Activated CD4-positive, alpha-beta T cell treated with anti-CD3 and anti-CD28 coated beads, Interleukin-2, amount 50 U/mL, for 48 hours (primary cell): ENCODE results near the gene KLHL22.
"Not testable (repeated sequence)": the region's sequence is repeated elsewhere in the genome, so short reads cannot be mapped to it uniquely, and the experiment has no call there.

ENCODE experiments used
- DNase-seq, 2 experiments: peaks; one replicate each; pipeline ENCODE4 v3.0.0-alpha.2; 2020

Gene KLHL22

GRCh38 chr22:20499769-20500168 is 4.2 kb upstream of the KLHL22 start:
- DNase-seq = no peak

GRCh38 chr22:20498913-20499312 is 3.3 kb upstream of the KLHL22 start:
- no peak for DNase-seq

GRCh38 chr22:20497426-20497825 is 1.8 kb upstream of the KLHL22 start:
- no peak for DNase-seq

- peak; percentile 90 to 92 for DNase-seq
Measured at GRCh38 chr22:20495861-20496681, 476 bp upstream of the KLHL22 start.

GRCh38 chr22:20491346-20491745 is 4.2 kb downstream of the KLHL22 start:
- no peak for DNase-seq

GRCh38 chr22:20490941-20491307 is 4.7 kb downstream of the KLHL22 start:
- no peak for DNase-seq

GRCh38 chr22:20490183-20490940 is 5.2 kb downstream of the KLHL22 start:
- DNase-seq = no peak

GRCh38 chr22:20488946-20489345 is 6.6 kb downstream of the KLHL22 start:
- no peak for DNase-seq

- DNase-seq = no peak
Measured at GRCh38 chr22:20487715-20488114, 7.9 kb downstream of the KLHL22 start.

GRCh38 chr22:20486229-20486628 is 9.4 kb downstream of the KLHL22 start:
- no peak for DNase-seq

GRCh38 chr22:20484948-20485683 is 10.5 kb downstream of the KLHL22 start:
- no peak for DNase-seq

GRCh38 chr22:20483771-20484170 is 11.8 kb downstream of the KLHL22 start:
- no peak for DNase-seq

- DNase-seq = not testable (repeated sequence)
Measured at GRCh38 chr22:20483143-20483506, 12.5 kb downstream of the KLHL22 start.

- DNase-seq = no peak
Measured at GRCh38 chr22:20479612-20480196, 15.9 kb downstream of the KLHL22 start.

GRCh38 chr22:20478059-20478458 is 17.5 kb downstream of the KLHL22 start:
- not testable (repeated sequence) for DNase-seq

GRCh38 chr22:20475569-20475968 is 20.0 kb downstream of the KLHL22 start:
- not testable (repeated sequence) for DNase-seq

GRCh38 chr22:20475115-20475436 is 20.5 kb downstream of the KLHL22 start:
- no peak for DNase-seq

- no peak for DNase-seq
Measured at GRCh38 chr22:20472629-20473442, 22.8 kb downstream of the KLHL22 start.

- DNase-seq = no peak
Measured at GRCh38 chr22:20471126-20471833, 24.3 kb downstream of the KLHL22 start.

- not testable (repeated sequence) for DNase-seq
Measured at GRCh38 chr22:20470525-20470924, 25.1 kb downstream of the KLHL22 start.

GRCh38 chr22:20469110-20469868 is 26.3 kb downstream of the KLHL22 start:
- no peak for DNase-seq
